NCI-H510A treated with DMSO at 0.1 percent for 48 hours (cell line): ENCODE data around the gene SLC9A5.

ENCODE experiments used
- DNase-seq: peaks from one replicate; lab custom pipeline; 2025; lab: John Stamatoyannopoulos, UW

The SLC9A5 gene

GRCh38 chr16:67248401-67249177 lies at the start of gene SLC9A5:
Gene SLC9A5, plus strand, starts transcription at chr16:67248979. Its CDS starts 36 bp downstream, at chr16:67249015.
- DNase-seq: peak; percentile 5

GRCh38 chr16:67199011-67199807 lies 49.6 kb upstream of the SLC9A5 start, which contains the start of gene ELMO3:
Gene ELMO3, plus strand, starts transcription at chr16:67199131. Its CDS starts 196 bp downstream, at chr16:67199327.
- DNase-seq: no peak

GRCh38 chr16:67199808-67200198 lies 49.0 kb upstream of the SLC9A5 start:
- no peak for DNase-seq

GRCh38 chr16:67200491-67200890 lies 48.3 kb upstream of the SLC9A5 start:
- DNase-seq: no peak

- no peak for DNase-seq
Observed at GRCh38 chr16:67201411-67202345, 47.1 kb upstream of the SLC9A5 start.

- no peak for DNase-seq
Observed at GRCh38 chr16:67202426-67202825, 46.4 kb upstream of the SLC9A5 start.

- DNase-seq: no peak
Observed at GRCh38 chr16:67202956-67203493, 45.8 kb upstream of the SLC9A5 start.

GRCh38 chr16:67204076-67204475 lies 44.7 kb upstream of the SLC9A5 start:
- DNase-seq: no peak

- DNase-seq: no peak
Observed at GRCh38 chr16:67206129-67206837, 42.5 kb upstream of the SLC9A5 start.

GRCh38 chr16:67206838-67207248 lies 41.9 kb upstream of the SLC9A5 start:
- no peak for DNase-seq

GRCh38 chr16:67207249-67208091 lies 41.3 kb upstream of the SLC9A5 start:
- no peak for DNase-seq

GRCh38 chr16:67208154-67208896 lies 40.5 kb upstream of the SLC9A5 start:
- DNase-seq: no peak

- no peak for DNase-seq
Observed at GRCh38 chr16:67209565-67209964, 39.2 kb upstream of the SLC9A5 start.

GRCh38 chr16:67210069-67210937 lies 38.5 kb upstream of the SLC9A5 start:
- DNase-seq: no peak

GRCh38 chr16:67211674-67212073 lies 37.1 kb upstream of the SLC9A5 start:
- no peak for DNase-seq

- DNase-seq: no peak
Observed at GRCh38 chr16:67212766-67213165, 36.0 kb upstream of the SLC9A5 start.

GRCh38 chr16:67213197-67214019 lies 35.4 kb upstream of the SLC9A5 start:
- no peak for DNase-seq

- DNase-seq: no peak
Observed at GRCh38 chr16:67215706-67216105, 33.1 kb upstream of the SLC9A5 start.
